Osteoblast (primary cell): ENCODE measurements around the gene SCAF11. TPM values are rescaled to one million over a fixed set of nuclear protein-coding genes. Genes with fewer than 3 reads are reported as not detected.
A peak's percentile ranks its signal among the peaks of the same experiment; 100 is the strongest.

Experiments
- DNase-seq: peaks from one replicate; pipeline ENCODE4 v3.0.0; 2011; ENCODE audit warnings: low spot score, mixed read lengths; ENCODE audit not compliant: insufficient read length; ENCODE audit errors: missing footprints
- H2AFZ ChIP-seq: 2 replicates; pipeline ENCODE4 v1.6.0; 2011; ENCODE audit warnings: mild to moderate bottlenecking, low read length
- H3K27ac ChIP-seq: 2 replicates; pipeline ENCODE4 v1.5.1; 2011; ENCODE audit warnings: mild to moderate bottlenecking, low read depth, low read length, moderate library complexity
- H3K27me3 ChIP-seq: 2 replicates; pipeline ENCODE4 v1.6.0; 2012; ENCODE audit warnings: mild to moderate bottlenecking, control low read depth, inconsistent platforms, low read length, moderate library complexity; ENCODE audit not compliant: insufficient read depth
- H3K36me3 ChIP-seq: 2 replicates; pipeline ENCODE4 v1.5.1; 2011; ENCODE audit warnings: mild to moderate bottlenecking, low read length, control low read depth, moderate library complexity; ENCODE audit not compliant: insufficient read depth
- H3K4me1 ChIP-seq: 2 replicates; pipeline ENCODE4 v1.5.1; 2011; ENCODE audit warnings: mild to moderate bottlenecking, low read length, control low read depth, moderate library complexity; ENCODE audit not compliant: insufficient read depth
- H3K4me2 ChIP-seq: 2 replicates; pipeline ENCODE4 v1.6.0; 2011; ENCODE audit warnings: mild to moderate bottlenecking, low read length; ENCODE audit not compliant: insufficient read depth
- H3K4me3 ChIP-seq: fragments of 200-600 bp; sonication (generic); 3 replicates; pipeline ENCODE4 v1.5.1; 2012; ENCODE audit warnings: mild to moderate bottlenecking, low read length, inconsistent platforms; ENCODE audit not compliant: insufficient read depth
- H3K79me2 ChIP-seq: 2 replicates; pipeline ENCODE4 v1.6.0; 2012; ENCODE audit warnings: mild to moderate bottlenecking, low read length, control low read depth, inconsistent platforms; ENCODE audit not compliant: insufficient read depth
- H3K9me3 ChIP-seq: 2 replicates; pipeline ENCODE4 v1.5.1; 2011; ENCODE audit warnings: low read depth, low read length, control low read depth
- H4K20me1 ChIP-seq: 2 replicates; pipeline ENCODE4 v1.6.0; 2012; ENCODE audit warnings: mild to moderate bottlenecking, low read length, control low read depth; ENCODE audit not compliant: insufficient read depth
- total RNA-seq: library from RNA; depleted of rRNA; stranded (reverse); fragments of >200 nt; gene quantifications from 2 replicates; pipeline ENCODE4 v1.2.3, GENCODE V29; 2012
- TF ChIP-seq, protein P1 (sequence below): IDR thresholded peaks from 2 replicates; pipeline ENCODE4 v1.5.1; 2011; ENCODE audit warnings: mild to moderate bottlenecking, low read depth, low read length, moderate library complexity; ENCODE audit errors: extremely low read depth

The SCAF11 gene
- total RNA-seq, 1 donor, result 132 TPM

- TF ChIP-seq, protein P1, sequence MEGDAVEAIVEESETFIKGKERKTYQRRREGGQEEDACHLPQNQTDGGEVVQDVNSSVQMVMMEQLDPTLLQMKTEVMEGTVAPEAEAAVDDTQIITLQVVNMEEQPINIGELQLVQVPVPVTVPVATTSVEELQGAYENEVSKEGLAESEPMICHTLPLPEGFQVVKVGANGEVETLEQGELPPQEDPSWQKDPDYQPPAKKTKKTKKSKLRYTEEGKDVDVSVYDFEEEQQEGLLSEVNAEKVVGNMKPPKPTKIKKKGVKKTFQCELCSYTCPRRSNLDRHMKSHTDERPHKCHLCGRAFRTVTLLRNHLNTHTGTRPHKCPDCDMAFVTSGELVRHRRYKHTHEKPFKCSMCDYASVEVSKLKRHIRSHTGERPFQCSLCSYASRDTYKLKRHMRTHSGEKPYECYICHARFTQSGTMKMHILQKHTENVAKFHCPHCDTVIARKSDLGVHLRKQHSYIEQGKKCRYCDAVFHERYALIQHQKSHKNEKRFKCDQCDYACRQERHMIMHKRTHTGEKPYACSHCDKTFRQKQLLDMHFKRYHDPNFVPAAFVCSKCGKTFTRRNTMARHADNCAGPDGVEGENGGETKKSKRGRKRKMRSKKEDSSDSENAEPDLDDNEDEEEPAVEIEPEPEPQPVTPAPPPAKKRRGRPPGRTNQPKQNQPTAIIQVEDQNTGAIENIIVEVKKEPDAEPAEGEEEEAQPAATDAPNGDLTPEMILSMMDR, result no peak
- no peaks in the 10 kb centered on the region for H3K9me3 ChIP-seq
- no peak overlapping the region for H2AFZ ChIP-seq
- H3K4me3 ChIP-seq, result no peak overlapping the region
- H4K20me1 ChIP-seq, result no peaks in the 10 kb centered on the region
- H3K27ac ChIP-seq, result no peak overlapping the region
- no peaks in the 10 kb centered on the region for H3K79me2 ChIP-seq
- H3K36me3 ChIP-seq, result peaks cover 7% of the 10 kb centered on the region
- H3K4me2 ChIP-seq, result no peak overlapping the region
- no peaks in the 10 kb centered on the region for H3K4me1 ChIP-seq
- H3K27me3 ChIP-seq, result no peaks in the 10 kb centered on the region
- DNase-seq, result no peak
Observed at GRCh38 chr12:45895961-45896360, 94.4 kb downstream of the SCAF11 start.

DNA sequence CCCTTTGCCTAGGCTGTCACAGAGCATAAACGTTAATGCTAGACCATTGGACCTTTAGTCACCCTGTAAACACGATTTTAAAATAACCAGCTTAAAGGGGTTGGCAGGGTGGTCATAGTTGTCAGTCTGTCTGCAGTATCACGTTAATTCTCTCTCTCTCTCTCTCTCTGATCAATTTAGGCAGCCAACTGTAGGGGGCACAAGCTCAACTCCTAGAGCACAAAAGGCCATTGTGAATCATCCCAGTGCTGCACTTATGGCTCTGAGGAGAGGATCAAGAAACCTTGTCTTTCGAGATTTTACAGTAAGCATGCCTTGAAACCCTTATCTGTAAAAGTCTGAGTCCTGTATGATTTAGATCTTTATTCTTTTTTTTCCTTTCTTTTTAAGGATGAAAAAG, 97.1 kb downstream of the SCAF11 start:
- peaks cover 7% of the 10 kb centered on the region for H3K36me3 ChIP-seq
- H2AFZ ChIP-seq, result no peak overlapping the region
- TF ChIP-seq, protein P1, result peak; percentile 41
- no peak overlapping the region for H3K4me3 ChIP-seq
- no peak overlapping the region for H3K27ac ChIP-seq
- peak; percentile 43 for DNase-seq
- no peak overlapping the region for H3K4me2 ChIP-seq
- H3K79me2 ChIP-seq, result no peaks in the 10 kb centered on the region
- H4K20me1 ChIP-seq, result no peaks in the 10 kb centered on the region
- H3K4me1 ChIP-seq, result no peaks in the 10 kb centered on the region
- H3K27me3 ChIP-seq, result no peaks in the 10 kb centered on the region
- H3K9me3 ChIP-seq, result no peaks in the 10 kb centered on the region

- H3K9me3 ChIP-seq, result no peaks in the 10 kb centered on the region
- no peak overlapping the region for H3K27ac ChIP-seq
- no peaks in the 10 kb centered on the region for H3K4me1 ChIP-seq
- H3K27me3 ChIP-seq, result no peaks in the 10 kb centered on the region
- H3K4me3 ChIP-seq, result no peak overlapping the region
- no peak for DNase-seq
- H4K20me1 ChIP-seq, result no peaks in the 10 kb centered on the region
- H3K36me3 ChIP-seq, result peaks cover 13% of the 10 kb centered on the region
- H2AFZ ChIP-seq, result no peak overlapping the region
- TF ChIP-seq, protein P1, result no peak
- H3K4me2 ChIP-seq, result no peak overlapping the region
- no peaks in the 10 kb centered on the region for H3K79me2 ChIP-seq
Observed at GRCh38 chr12:45890276-45890675, 100.1 kb downstream of the SCAF11 start.

GRCh38 chr12:45887544-45887943, 102.8 kb downstream of the SCAF11 start:
- Histone ChIP-seq H3K27me3 (no peaks in the 10 kb centered on the region), H2AFZ (no peak overlapping the region), H3K4me2 (no peak overlapping the region), H3K9me3 (no peaks in the 10 kb centered on the region), H4K20me1 (no peaks in the 10 kb centered on the region), H3K27ac (no peak overlapping the region), H3K4me1 (no peaks in the 10 kb centered on the region), H3K4me3 (no peak overlapping the region), H3K36me3 (peaks cover 12% of the 10 kb centered on the region), H3K79me2 (no peaks in the 10 kb centered on the region)
- DNase-seq, result no peak
- TF ChIP-seq, protein P1, result no peak
